ENCODE data around the gene PPP2R2C.

Gene PPP2R2C

DNA sequence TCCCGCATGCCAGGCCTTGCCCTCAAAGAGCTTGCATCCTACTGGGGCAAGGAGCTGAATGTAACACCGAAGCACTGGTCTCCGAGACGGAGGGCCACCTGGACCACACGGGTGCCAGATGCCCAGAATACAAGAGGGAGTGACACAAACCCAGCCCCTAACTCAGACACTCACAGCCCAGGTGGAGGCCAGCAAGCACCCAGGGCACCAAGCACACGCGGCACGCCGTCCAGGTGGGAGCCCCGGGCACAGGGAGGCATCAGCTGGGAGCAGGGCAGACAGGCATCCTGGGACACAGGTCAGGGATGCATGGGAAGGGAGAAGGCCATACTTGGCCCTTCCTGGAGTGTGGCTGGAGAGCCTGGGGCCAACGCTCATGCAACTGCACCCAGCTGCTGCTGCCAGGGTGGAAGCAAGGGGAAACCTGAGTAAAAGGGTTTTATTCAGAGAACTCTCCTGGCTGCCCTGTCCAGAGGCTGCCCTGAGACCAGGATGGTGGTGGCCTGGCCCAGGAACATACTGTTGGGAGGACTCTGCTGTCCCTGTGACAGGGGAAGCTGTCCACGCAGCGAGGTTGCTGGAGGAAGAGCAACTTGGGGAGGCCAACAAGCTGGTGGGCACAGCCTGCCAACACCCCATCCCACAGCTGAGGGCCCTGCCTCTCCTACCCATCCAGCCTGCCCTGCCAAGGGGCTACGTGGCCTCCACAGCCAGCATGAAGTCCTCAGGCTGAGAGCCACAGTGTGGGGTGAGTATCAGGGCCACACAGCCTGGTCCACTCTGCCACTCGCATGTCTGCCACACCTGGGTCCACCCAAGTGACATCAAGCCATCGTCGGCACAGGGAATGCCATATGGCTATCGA, 22.2 kb upstream of the PPP2R2C start:
- DNase-seq (ENCODE audit: low spot score), result no peak

DNA sequence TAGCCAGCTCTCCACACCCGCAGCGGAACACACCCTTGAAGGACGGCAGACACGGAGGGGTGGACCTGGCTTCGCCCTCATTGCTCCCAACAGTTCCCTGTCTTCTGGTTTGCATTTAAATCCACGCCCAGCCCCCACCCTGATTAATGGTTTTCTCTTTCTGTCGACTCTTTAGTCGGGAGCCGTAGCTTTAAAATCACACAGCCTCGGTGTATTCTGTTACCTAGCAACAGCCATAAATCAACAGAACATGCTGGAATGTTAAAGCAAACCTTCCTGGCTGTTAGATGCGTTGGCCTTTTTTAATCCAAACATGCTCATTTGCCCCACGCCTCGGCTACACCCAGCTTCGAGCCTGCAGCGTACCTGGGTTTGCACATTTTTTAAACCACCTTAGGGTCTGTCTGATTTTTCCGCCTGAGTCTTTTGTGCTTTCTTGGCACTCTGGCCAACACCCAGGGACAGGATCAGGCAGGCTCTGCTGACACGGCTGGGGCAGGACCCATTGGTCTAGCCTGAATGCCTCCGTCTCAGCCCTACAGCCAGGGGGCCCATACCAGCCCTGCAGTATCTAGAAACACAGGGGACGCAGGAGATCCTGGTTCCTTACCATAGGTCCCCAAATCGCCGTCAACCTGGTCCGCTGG, 21.4 kb upstream of the PPP2R2C start:
- no peak for DNase-seq (ENCODE audit: low spot score)

DNA sequence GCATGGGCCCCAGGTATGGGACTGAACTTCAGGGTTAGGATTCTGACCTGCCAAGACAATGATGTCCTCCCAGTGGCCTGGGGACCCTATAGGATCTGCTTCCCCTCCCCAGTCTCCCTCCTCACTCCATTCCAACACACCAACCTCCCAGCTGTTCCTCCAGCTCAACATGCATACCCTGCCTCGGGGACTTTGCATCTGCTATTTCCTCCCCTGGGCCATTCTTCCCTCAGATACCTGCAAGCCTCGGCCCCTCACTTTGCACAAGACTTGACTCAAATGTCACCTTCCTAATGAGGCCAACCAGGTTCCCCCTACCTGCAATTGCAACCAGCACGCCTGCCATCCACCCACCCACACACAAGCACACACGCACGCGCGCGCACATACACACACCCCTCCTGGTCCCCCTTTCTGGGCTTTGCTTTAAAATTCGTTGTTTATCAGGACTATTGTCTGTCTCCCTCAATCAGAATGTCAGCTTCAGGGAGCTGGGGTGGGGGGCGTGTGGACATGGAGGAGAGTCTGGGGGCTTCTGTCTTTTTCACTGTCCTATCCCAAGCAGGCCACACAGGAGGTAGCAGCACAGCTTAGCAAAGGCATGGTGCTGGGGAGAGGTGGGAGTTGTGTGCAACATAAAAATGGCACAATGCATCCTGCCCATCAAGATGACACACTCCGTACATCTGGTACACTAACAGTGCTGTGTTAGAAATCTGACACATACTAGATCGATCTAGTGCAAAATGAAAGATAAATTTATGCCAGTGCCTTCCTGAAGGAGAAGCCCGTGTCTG, 20.6 kb upstream of the PPP2R2C start:
- no peak for DNase-seq (ENCODE audit: low spot score)

DNA sequence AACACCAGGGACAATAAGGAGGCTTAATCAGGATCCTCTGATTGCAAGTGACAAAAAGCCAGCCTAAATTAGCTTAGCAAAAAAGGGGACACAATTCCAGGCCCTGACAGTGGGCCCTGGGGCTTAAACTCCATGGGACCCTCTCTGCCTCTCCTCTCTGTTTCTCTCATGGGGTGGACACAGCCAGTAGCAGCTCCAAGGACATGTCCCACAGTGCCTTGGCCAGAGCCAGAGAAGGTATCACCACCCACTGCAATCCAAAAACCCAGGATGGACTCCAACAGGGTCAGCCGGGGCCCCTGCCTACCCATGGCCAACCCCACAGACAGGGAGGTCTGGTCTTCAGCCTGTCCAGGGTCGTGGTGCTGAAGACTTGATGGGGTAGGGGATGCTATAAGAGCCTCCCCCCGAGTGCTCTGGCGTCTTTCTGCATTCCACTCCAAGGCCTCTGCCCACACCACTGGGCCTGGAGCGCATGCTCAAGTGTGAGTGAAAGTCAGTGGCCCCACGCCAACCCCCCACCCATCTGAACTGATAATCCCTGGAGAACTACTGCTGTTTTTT, 19.7 kb upstream of the PPP2R2C start:
- DNase-seq (ENCODE audit: low spot score), result no peak

DNA sequence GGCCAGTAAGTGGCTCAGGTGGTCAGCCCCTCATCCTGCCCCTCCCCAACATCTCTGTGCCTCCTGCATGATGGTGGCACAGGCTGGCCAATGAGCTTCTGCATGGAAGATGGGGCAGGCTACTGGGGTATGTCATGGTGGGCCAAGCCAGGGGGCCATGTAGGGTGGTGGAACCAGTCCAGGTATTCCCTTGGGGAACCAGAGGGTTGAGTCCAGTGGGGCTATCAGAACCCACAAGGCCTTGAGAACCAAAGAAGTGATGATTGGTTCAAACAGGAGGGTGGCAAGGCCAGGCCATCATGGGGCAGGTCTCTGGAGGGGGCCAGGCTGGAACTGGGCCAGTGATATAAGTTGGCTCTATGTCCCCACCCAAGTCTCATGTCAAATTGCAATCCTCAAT, 18.8 kb upstream of the PPP2R2C start:
- DNase-seq (ENCODE audit: low spot score), result no peak

DNA sequence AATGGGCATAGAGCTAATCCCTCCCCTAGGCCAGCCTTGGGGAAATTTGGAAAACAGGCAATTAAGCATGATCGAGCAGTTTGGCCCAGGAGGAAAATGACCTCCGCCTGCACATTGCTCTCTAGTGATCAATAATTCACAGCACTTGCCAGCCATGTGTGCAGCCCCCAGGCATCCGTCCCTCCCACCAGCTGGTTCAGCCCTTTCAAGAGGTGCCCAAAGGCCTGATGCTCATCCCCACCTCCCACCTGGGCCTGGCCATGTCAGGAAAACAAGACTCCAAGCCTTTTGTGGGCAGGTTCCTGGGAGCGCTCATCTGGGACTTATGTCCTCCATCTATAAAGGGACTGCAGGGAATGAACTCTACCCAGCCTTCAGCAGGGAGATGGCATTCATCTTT, 17.5 kb upstream of the PPP2R2C start:
- no peak for DNase-seq (ENCODE audit: low spot score)

DNA sequence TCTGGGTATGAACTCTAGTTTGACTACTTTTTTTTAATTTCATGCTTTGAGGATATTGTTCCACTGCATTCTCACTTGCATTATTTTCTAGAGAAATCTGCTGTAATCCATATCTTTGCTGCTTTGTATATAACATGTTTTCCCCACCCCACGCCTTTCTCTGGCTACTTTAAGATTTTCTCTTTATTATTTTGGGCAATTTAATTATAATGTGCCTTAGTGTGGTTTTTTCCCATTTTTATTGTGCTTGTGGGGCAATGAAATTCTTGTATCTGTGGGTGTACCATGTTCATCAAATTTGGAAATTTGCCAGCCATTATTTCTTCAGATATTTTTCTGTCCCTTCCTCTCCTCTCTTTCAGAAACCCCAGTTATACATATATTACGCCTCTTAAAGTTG, 15.1 kb upstream of the PPP2R2C start:
- no peak for DNase-seq (ENCODE audit: low spot score)

DNA sequence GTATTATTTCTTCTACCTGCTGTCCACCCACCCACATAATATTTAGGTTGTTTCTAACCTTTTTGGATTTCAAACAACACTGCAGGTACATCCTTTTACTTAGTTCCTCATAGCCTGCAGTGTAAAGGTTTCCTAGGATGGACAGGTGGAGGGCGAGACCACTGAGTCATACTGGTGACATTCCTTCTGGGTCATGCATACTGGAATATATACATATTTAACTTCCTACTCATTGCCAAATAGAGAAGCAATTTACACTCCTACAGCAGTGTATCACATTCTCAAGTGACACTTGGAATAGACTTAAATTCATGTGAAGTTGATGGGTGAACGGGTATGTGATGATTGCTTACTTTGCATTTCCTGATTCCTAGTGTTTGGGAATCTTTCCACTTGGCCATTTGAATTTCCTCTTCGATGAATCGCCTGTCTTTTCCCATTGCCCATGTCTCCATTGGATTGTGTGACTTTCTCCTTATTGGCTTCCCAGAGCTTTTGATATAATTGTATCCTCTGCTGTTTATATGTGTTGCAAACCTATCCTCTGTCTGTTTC, 8.2 kb upstream of the PPP2R2C start:
- DNase-seq (ENCODE audit: low spot score), result no peak

DNA sequence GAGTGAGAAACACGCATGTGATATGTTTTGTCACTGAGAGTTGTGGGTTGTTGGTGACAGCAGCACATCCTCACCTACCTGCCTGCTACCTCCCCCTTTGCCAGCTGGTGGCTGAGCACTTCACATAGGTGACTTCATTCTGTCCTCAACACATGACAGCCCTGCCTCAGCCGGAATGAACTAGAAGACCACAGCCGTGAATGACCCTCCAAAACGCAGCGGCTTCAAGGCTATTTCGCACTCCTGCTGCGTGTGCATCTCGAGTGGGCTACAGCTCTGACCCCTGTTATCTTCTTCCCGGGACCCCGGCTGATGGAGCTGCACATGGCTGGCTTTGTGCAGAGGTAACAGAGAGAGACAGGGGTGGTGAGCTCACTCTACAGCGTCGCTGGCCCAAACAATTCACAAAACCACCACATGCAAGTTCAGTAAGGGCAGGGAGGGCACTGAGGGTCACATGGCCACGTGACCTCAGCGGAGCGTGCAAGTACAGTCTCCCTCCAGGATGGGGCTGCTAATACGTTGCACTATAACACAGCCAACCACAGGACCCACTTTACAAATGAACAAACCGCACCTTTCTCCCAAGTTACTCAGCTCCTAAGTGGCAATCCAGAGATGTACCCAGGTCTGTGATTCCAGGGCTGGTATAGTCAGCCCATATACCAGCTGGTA, 6.3 kb upstream of the PPP2R2C start:
- no peak for DNase-seq (ENCODE audit: low spot score)

DNA sequence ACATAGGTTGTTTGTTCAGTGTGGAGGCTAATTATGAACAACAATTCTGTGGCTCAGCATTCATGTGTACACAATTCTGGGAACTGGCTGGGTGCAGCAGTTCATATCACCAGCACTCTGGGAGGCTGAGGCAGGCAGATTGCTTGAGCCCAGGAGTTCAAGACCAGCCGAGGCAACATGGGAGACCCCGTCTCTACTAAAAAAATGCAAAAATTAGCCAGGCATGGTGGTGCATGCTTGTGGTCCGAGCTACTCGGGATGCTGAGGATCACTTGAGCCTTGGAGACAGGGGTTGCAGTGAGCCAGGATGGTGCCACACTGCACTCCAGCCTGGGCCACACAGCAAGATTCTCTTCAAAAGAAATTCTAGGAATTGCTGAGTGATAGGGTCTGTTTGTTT, 4.5 kb upstream of the PPP2R2C start:
- no peak for DNase-seq (ENCODE audit: low spot score)

DNA sequence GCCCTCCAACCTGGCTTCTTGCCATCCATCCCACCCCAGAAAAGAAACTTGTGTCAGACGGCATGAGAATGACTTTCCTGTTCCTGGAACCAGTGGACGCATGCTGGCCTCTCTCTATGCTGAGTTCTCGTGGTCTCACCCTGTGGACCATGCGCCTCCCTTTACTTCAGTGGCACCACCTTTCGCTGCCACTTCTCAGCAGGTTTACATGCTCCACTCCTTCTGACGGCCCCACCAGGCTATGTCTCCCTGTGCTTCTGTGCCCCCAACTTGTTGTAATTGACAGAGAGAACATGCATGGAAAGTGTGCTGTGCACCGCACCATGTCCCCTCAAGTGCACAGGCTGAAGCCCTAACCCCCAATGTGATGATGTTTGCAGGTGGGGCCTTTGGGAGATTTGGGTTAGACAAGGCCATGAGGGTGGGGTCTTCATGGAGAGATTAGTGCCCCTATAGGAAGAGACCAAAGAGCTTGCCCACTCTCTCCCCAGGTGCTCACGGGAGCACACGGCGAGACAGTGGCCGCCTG, 3.1 kb upstream of the PPP2R2C start:
- no peak for DNase-seq (ENCODE audit: low spot score)

DNA sequence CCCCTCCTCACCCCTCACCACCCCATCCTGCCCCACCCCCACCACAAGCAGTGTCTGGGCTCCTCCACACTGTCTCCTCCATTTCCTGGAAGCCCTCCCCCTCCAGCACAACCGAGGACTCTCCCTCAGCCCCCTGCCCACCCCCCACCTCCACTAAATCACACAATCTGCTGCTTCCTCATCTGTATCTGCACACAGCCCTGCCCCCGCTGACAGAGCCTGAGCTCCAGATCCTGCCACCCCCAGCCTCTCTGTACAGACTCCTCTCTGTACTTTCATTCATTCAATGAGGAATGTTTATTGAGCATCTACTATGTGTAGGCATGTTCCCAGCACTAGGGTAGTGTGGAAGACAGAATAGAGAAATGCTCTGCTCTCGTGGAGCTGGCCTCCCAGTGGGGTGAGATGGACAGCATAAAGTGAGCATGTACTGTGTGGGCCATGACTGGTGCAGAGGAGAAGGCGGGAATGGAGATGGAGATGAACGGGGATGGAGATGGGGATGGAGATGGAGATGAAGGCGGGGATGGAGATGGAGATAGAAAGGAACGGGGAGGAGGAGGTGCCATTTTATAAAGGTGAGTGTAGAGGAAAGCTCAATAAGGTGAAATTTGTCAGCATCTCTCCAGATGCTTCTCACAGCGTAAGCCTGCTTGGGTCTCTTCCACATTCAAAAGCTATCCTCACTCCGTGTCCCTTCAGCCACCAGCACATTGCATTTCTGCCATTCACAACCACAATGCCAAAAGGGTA, 2.5 kb upstream of the PPP2R2C start:
- DNase-seq (ENCODE audit: low spot score), result no peak

DNA sequence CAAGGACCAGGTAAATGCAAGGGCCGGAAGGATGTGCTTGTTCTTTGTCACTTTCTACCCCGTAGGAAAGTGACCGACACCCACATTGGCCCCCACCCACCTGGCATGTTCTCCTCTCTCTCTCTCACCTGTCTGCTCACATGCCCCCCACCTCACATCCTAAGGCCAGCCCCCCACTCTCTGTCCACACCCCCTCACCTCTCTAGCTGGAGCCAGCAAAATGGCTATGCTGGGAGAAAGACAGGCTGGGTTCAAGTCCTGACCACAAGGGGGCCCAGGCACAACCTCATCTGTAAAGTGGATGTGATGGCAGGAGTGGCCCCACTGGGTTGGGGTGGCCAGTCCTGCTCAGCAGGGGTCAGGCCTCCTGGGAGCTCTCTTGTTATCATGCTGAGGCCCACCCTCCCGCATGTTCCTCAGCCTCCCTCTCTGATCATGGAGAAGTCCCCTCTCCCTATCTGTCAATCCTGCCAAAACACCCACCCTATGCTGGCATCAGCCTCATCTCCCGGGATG, 1.7 kb upstream of the PPP2R2C start:
- no peak for DNase-seq (ENCODE audit: low spot score)

DNA sequence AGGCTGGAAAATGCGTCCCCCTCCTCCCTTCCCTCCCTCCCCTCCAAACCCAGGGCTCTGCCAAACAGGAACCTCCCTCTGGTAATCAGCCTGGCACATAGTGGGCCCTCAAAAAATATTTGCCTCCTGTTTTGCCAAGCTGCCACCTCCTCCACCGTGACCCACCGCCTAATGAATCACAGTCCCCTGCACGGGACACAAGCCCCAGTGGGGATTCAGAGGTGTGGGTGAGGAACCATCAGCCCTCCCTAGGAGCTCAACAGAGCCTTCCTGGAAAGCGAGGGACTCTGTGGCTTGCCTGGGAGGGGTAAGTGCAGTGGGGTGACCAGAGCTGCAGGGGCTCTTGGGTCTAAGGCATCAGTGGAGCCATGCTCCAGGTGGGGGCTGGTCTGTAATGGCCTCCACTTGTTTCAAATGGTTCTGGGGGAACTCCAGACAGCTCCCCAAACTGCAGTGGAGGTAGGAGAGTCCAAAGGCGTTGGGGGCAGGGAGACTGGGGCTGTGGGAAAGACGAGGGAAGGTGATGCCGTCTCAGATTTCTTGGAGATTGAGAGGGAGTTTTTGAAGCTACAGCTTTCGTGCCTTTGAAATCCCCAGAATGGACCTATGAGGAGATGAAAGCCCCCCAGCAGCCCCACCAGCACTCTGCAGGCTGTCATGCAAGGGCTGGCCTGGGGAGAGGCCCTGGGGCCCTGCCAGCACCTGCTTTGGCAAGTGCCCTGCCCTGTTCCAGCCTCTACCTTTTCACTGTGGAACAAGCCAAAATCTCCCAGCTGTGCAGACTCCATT, 1.0 kb upstream of the PPP2R2C start:
- no peak for DNase-seq (ENCODE audit: low spot score)

DNA sequence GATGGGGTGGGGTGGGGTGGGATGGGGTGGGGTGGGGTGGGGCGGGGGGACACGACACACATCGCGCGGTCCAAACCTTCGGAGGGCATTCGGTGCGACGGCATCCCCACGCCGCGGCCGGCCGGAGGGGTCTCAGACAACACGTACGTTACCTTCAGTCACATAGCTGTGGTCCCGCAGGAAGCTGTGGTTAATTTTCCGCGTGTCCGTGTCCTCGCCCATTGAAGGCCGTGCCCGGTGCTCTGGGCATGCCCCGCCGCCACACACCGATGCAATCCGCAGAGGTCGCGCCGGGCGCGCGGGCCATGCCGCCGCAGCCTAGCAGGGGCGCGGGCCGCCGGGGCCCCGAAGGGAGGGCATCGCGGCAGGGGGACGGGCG, 417 bp downstream of the PPP2R2C start:
- no peak for DNase-seq (ENCODE audit: low spot score)

DNA sequence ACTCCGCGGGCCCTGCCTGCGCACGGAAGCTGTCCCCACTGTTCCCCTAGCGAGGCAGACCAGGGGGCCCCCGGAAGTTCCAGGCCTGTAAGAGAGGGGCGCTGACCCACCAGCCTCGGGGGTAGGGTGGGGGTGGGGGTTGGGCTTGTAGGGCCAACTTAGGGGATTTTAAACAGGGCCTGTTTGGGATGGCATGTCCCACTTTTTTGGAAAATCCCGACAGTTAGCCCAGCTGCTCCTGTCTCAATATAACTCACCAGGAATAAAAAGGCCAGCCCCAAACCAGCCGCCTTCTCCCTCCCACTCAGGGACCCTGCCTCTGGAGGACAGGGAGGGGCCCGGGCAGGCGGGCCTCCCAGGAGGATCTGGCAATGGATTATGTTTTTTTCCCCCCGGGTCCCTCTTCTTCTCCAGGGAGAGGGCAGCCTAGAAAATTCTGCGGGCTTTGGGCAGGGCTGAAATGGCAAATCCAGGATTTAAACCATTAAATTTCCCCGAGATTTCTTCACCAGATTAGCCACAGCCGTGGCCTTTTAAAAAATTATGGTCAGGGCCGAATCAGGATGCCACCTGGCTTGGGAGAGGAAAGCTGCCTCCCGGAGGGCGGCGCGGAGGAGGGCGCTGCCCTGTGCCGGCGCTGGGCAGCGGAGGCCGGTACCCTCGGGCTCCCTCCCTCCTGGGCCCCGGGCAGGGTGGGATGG, 957 bp downstream of the PPP2R2C start:
- DNase-seq (ENCODE audit: low spot score), result peak; percentile 58

DNA sequence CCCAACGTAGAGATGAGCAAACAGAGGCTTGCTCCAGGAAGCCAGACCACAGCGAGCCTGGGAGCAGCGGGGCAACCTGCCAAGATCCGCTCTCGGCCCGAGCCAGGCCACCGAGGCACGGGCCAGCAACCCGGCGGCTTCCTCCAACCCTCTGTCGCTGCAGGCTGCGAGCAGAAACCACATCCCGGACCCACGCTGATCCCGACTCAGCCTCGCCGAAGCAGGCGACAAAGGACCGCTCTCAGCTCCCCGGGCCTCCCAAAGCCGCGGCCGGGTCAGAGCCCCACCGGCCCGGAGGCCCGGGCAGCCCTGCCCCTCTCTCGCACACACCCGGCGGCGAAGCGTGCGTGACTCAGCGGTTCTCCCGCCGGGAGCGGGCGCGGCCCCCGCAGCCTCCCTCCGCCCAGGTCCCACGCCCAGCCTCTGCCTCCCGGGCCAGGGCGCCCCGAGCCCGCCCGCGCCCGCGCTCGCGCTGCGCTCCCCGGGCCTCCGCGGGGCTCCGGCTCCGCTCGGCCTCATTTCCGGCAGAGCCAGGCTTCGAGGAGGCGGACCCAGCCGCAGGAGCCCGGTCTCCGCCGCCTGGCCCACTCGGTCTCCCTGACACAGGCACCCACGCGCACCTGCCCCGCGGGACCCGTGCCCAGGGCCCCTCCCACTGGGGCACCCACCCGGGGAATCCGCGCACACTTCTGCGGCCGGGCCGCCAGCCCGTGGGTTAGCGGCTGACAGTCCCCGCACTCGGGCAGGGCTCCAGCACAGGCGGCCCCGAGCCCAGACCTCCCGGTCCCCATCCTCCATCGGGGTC, 1.7 kb downstream of the PPP2R2C start:
- DNase-seq (ENCODE audit: low spot score), result peak; percentile 79

DNA sequence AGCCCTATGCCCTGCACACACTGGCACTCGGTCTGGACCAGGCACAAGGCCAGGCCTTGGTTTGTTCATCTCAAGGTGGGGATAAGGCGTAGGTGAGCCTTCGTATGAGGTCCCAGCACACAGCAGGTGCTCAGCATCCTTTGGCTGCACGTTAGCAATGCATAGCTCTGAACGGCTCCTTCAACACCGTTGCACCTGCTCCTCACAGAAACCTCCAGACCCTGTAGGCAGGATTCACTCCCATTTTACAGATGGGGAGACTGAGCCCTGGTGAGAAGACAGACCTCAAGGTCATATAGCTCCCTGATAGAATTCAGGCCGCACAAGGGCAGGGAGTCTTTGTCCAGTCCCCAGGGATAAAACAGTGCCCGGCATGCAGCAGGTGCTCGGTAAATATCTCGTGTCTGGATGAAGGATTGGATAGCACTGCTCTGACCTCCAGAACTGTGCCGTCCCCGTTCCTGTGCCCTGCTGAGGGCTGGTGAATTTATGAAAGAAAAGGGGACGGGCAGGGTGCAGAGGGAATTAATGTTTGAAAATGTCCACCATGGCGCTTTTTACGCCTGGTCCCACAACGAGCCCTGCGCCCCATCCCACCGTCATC, 2.4 kb downstream of the PPP2R2C start:
- no peak for DNase-seq (ENCODE audit: low spot score)
